Gastrocnemius medialis (tissue), 4 donors: ENCODE measurements around the gene RDH13.

Experiments used
- CTCF ChIP-seq, 5 experiments: fragments of 450-650 bp in 3 of 5; fragments of 200-600 bp in 2 of 5; sonication (generic) in 2 of 5; IDR thresholded peaks in 4 of 5; conservative IDR thresholded peaks in 1 of 5; 1 replicate in 4 of 5; 2 replicates in 1 of 5; pipeline ENCODE4 v1.5.1; 2016 to 2019; ENCODE audit warnings: antibody characterized with exemption in 5 of 5, mild to moderate bottlenecking in 3 of 5, moderate library complexity in 3 of 5
- POLR2A ChIP-seq, 2 donors: fragments of 450-650 bp; IDR thresholded peaks; one replicate each; pipeline ENCODE4 v1.6.1; 2017; ENCODE audit warnings: antibody characterized with exemption in 2 of 2, mild to moderate bottlenecking in 2 of 2, moderate library complexity in 2 of 2

- TF ChIP-seq CTCF (IDR thresholded peaks at IDR 0.05 in 4 of 5, conservative IDR thresholded peaks at IDR 0.05 in 1 of 5) (no peak), POLR2A (IDR thresholded peaks at IDR 0.05) (no peak)
These were observed 62.2 kb downstream of the RDH13 start for GRCh38 chr19:55000761-55001160.
